Subcutaneous adipose tissue (tissue), 4 donors: Measurements from ENCODE around the gene PCBP4. TPM values are rescaled to one million over a fixed set of nuclear protein-coding genes. Genes with fewer than 3 reads are reported as not detected.

Source experiments
- total RNA-seq, 4 donors: library from RNA; depleted of rRNA; stranded (reverse); fragments of >200 nt; gene quantifications; one replicate each; pipeline ENCODE4 v1.1.0, GENCODE V29; 2016
- TF ChIP-seq, protein P1 (sequence below): fragments of 450-650 bp; IDR thresholded peaks from one replicate; pipeline ENCODE4 v1.5.1; 2016; ENCODE audit warnings: low read depth, mild to moderate bottlenecking, control low read depth, antibody characterized with exemption, moderate library complexity

PCBP4 gene
- 10 to 100 TPM; 10.8 to 39.9 (median 19.0) TPM for total RNA-seq

DNA sequence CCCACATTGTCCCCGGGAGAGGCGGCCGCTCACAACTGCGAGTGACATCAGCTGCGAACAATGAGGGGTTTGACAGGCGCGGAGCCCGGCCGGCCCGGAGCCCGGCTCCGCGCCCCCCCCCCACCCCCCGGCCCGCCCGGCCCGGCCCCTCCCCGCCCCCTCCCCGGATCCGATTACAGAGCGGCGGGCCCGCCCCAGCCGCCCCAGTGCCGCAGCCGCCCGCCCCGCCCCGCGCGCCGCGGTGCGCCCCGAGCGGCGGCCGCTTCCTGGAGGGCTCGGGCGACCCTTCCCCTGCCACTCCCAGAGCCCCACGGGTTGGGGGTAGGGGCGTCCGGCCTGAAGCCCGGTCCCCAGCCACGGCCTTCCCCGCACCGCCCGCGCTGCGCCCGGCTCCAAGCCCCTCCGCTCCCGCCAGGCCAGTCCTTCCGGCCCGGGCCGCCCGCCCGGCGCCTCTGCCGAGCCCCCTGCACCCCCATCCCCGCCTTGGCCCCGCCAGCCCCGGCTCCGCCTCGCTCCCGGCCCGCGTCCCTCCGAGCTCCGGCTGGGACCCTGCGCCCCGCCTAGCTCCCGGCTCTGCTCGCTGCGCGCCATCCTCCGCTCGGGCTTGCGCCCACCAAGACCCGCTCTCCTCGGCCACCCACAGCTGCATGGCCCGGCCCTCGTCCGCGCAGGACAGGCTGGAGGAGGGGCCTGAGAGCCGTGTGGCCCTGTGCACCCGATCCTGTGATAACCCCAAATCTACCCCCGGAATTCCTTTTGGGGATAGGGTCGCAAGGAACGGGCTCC, at the start of gene PCBP4:
TSS of gene PCBP4 (minus strand) at position 71 of the 786 bp plus-strand sequence. CDS start 6,214 bp downstream, outside the sequence.
- TF ChIP-seq, protein P1, sequence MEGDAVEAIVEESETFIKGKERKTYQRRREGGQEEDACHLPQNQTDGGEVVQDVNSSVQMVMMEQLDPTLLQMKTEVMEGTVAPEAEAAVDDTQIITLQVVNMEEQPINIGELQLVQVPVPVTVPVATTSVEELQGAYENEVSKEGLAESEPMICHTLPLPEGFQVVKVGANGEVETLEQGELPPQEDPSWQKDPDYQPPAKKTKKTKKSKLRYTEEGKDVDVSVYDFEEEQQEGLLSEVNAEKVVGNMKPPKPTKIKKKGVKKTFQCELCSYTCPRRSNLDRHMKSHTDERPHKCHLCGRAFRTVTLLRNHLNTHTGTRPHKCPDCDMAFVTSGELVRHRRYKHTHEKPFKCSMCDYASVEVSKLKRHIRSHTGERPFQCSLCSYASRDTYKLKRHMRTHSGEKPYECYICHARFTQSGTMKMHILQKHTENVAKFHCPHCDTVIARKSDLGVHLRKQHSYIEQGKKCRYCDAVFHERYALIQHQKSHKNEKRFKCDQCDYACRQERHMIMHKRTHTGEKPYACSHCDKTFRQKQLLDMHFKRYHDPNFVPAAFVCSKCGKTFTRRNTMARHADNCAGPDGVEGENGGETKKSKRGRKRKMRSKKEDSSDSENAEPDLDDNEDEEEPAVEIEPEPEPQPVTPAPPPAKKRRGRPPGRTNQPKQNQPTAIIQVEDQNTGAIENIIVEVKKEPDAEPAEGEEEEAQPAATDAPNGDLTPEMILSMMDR, result no peak

DNA sequence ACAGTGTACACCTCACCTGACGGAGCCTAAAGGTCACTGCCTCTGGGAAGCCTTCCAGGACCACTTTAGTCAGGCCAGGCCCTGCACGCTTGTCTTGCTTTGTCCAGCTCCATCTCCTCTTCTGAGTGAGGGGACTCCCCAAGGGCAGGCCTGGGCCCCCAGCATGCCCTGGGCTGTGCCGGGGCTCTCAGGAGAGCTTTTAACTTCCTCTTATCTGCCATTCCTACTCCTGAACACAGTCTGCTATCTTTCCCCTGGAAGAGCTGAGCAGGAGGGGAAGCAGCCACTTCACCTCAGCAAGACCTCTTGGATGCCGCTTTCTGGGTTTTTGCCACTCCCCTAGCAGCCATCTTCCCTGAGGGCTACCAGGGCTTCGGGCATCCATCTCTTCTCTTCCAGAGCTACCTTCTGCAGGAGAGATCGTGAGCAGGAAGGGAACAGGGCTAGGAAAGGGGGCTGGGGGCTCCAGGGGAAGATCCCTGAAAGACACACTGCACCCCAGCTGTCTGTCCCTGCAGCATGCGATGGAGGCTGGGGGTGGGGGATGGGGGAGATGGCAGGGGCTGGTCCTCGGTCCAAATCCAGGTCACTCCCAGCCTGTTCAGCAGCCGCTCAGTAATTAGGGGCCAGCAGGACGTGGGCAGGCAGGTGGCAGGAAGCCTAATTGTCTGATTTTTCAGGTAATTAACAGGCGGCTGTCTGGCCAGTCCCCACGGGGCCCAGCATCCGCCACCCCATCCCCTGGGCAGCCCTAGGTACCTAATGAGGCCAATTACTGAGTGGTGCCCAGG, 48.4 kb upstream of the PCBP4 start:
- TF ChIP-seq, protein P1, result no peak

DNA sequence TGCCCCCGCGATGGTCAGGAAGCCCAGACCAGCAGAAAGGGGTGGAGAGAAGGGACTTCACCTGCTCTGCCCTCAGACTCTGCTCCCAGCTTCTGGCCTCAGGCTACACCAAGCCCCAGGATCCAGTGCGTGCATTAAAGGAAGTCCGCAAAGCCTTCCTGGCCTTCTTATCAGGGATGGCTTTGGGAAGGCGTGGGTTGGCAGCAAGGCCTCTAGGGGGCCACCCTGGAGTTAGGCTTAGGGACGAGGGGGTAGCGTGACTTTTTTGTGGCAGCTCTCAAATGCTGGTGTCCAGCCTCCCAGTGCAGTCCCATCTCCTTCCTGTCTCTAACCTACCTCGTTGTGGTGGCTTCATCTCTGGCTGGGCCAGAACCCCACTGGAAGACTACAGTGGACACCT, 47.4 kb upstream of the PCBP4 start:
- TF ChIP-seq, protein P1, result no peak

DNA sequence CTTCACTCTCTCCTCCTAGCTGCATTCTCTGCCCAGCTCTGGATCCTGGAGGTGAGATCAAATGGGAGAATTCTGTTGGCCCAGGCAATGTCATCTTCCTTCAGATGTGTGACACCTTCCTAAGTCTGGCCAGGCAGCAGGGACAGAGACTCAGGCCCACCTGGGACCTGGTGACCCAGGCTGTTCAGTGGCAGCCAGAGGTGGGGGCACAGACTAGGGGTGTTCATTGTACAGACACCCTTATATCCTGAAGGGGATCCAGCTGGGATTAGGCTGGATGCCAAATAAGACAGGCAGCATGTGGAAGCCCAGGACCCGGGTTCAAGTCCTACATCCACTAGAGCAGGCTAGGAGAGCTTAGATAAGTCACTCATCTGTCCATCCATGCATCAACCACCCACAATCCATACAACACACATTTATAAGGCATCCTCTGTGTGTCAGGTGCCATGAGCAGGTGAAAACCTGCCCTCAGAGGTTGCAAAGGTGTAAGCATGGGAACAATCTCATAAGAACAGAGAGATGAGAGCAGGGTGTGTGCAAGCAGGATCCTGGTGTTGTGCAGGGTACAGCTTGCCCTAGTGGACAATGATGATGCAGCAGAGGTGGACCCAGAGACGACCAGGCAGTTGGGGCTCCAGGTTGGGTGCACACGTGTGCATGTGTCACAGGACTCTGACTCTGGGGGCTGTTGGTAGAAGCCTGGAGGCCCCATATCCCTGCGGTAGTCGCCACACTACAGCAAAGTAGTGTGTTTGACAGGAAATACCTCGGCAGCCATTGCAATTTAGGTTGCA, 46.7 kb upstream of the PCBP4 start:
- TF ChIP-seq, protein P1, result no peak

DNA sequence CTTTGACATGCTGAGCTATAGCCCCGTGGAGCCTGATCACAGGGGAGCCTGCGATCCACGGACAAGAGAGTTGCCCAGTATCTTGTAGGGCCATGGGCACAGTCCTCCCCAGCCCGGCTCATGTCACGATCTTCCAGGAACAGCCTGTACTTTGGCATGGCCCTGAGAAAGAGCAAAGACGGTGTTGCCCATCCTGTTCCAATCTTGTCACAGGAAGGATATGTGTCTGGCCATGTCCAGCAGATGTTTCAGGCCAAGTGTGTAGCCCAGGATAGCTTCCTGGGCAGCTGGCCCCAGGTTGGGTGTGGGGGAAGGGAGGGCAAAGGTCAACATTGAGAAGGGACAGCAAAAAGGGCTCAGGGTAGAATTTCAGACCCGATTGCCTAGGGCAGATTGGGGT, 45.4 kb upstream of the PCBP4 start:
- TF ChIP-seq, protein P1, result no peak

DNA sequence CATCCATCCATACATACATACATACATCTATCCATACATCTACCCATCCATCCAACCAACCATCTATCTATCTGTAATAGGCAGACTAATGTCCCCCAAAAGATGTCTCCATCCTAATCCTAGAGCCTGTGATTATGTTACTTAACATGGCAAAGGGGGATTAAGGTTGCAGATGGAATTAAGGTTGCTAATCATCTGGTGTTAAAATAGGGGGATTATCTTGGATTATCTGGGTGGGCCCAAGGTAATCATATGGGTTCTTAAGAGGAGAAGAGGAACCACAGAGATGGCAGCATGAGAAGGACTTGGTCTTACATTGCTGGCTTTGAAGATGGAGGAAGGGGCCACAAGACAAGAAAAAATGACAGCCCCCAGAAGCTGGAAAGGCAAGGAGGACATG, 43.2 kb upstream of the PCBP4 start:
- TF ChIP-seq, protein P1, result no peak
